A673 (cell line): Measurements from ENCODE around the gene TJAP1. TPM values are rescaled to one million over a fixed set of nuclear protein-coding genes. Genes with fewer than 3 reads are reported as not detected.

ENCODE experiments used
- BruUV-seq: library from RNA; stranded (reverse); fragments of 400-500 nt; replicated peaks from 2 replicates; lab custom pipeline; 2021; lab: Mats Ljungman, UMichigan
- CTCF ChIA-PET: fragments of 300-600 bp; sonication (Branson Sonifier 250); formaldehyde crosslinking; loops from one replicate; lab custom pipeline; 2022; ENCODE audit warnings: antibody characterized with exemption; lab: Charles Lee
- POLR2A ChIA-PET: fragments of 300-600 bp; sonication (Branson Sonifier 250); formaldehyde crosslinking; loops from one replicate; lab custom pipeline; 2022; ENCODE audit warnings: antibody characterized with exemption; ENCODE audit not compliant: low non-redundant PET; lab: Charles Lee
- DNase-seq: peaks from one replicate; pipeline ENCODE4 v3.0.0-alpha.2; 2015; ENCODE audit warnings: low spot score
- H3K27ac ChIP-seq: fragments of 200-600 bp; sonication (generic); 2 replicates; pipeline ENCODE4 v1.5.1; 2016; ENCODE audit warnings: mixed run types, low read depth, mild to moderate bottlenecking, mixed read lengths, antibody characterized with exemption, low read length; ENCODE audit not compliant: poor library complexity, severe bottlenecking
- H3K27me3 ChIP-seq: fragments of 200-600 bp; sonication (generic); replicated peaks from 2 replicates; pipeline ENCODE4 v1.6.1; 2017; ENCODE audit warnings: mixed run types, low read depth, mild to moderate bottlenecking, mixed read lengths, antibody characterized with exemption, low read length; ENCODE audit not compliant: insufficient read depth, poor library complexity
- H3K36me3 ChIP-seq: fragments of 200-600 bp; sonication (generic); 2 replicates; pipeline ENCODE4 v1.6.1; 2016; ENCODE audit warnings: mixed run types, mild to moderate bottlenecking, mixed read lengths, antibody characterized with exemption, low read length; ENCODE audit not compliant: insufficient read depth, poor library complexity, severe bottlenecking
- H3K4me1 ChIP-seq: fragments of 200-600 bp; sonication (generic); 2 replicates; pipeline ENCODE4 v1.6.1; 2017; ENCODE audit warnings: mixed run types, mild to moderate bottlenecking, mixed read lengths, antibody characterized with exemption, low read length; ENCODE audit not compliant: insufficient read depth, poor library complexity, severe bottlenecking
- H3K4me3 ChIP-seq: fragments of 200-600 bp; sonication (generic); 2 replicates; pipeline ENCODE4 v1.5.1; 2016; ENCODE audit warnings: low read depth, mixed run types, mild to moderate bottlenecking, mixed read lengths, low read length; ENCODE audit not compliant: poor library complexity, severe bottlenecking
- H3K9me3 ChIP-seq: fragments of 200-600 bp; sonication (generic); 2 replicates; pipeline ENCODE4 v1.6.1; 2016; ENCODE audit warnings: mixed run types, low read depth, mild to moderate bottlenecking, mixed read lengths, antibody characterized with exemption, low read length; ENCODE audit not compliant: poor library complexity, severe bottlenecking
- EZH2 ChIP-seq: fragments of 200-600 bp; sonication (generic); IDR thresholded peaks from 2 replicates; pipeline ENCODE4 v1.6.1; 2017; ENCODE audit warnings: borderline replicate concordance, low read depth, mild to moderate bottlenecking, mixed read lengths, antibody characterized with exemption, low read length; ENCODE audit not compliant: poor library complexity, severe bottlenecking
- intact Hi-C: fragments of 100-400 bp; cut with micrococcal nuclease; formaldehyde crosslinking; loops from one replicate; pipeline ENCODE4 v1.10.0; 2022; ENCODE audit not compliant: unreplicated experiment
- total RNA-seq: library from RNA; stranded (reverse); gene quantifications from 2 replicates; pipeline ENCODE4 v1.2.3, GENCODE V29; 2021
- TF ChIP-seq, protein P1 (sequence below): fragments of 300-800, 200-600 bp; sonication (generic); conservative IDR thresholded peaks from 2 replicates; pipeline ENCODE4 v1.5.1; 2017; ENCODE audit warnings: low read depth, mild to moderate bottlenecking, antibody characterized with exemption, low read length, moderate library complexity, mixed read lengths

The TJAP1 gene
- total RNA-seq, 1 experiment from 2014 or later: 46.0 TPM

- BruUV-seq: no TSS peak
- Histone ChIP-seq H3K27ac (no peak overlapping the region), H3K27me3 (no peaks in the 10 kb centered on the region), H3K36me3 (peaks cover 6% of the 10 kb centered on the region), H3K4me3 (no peak overlapping the region), H3K4me1 (peaks cover 5% of the 10 kb centered on the region), H3K9me3 (no peaks in the 10 kb centered on the region)
- CTCF ChIA-PET: no interaction called here
- no peak for TF ChIP-seq EZH2
- TF ChIP-seq, protein P1, sequence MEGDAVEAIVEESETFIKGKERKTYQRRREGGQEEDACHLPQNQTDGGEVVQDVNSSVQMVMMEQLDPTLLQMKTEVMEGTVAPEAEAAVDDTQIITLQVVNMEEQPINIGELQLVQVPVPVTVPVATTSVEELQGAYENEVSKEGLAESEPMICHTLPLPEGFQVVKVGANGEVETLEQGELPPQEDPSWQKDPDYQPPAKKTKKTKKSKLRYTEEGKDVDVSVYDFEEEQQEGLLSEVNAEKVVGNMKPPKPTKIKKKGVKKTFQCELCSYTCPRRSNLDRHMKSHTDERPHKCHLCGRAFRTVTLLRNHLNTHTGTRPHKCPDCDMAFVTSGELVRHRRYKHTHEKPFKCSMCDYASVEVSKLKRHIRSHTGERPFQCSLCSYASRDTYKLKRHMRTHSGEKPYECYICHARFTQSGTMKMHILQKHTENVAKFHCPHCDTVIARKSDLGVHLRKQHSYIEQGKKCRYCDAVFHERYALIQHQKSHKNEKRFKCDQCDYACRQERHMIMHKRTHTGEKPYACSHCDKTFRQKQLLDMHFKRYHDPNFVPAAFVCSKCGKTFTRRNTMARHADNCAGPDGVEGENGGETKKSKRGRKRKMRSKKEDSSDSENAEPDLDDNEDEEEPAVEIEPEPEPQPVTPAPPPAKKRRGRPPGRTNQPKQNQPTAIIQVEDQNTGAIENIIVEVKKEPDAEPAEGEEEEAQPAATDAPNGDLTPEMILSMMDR: no peak
- intact Hi-C loops: no loop called here
- no peak for DNase-seq
- POLR2A ChIA-PET: no interaction called here
Measured at GRCh38 chr6:43432009-43432945, 45.1 kb upstream of the TJAP1 start.

- CTCF ChIA-PET: no interaction called here
- H3K9me3 ChIP-seq: no peaks in the 10 kb centered on the region
- intact Hi-C loops: no loop called here
Measured at GRCh38 chr6:43433148-43433547, 44.2 kb upstream of the TJAP1 start.

DNA sequence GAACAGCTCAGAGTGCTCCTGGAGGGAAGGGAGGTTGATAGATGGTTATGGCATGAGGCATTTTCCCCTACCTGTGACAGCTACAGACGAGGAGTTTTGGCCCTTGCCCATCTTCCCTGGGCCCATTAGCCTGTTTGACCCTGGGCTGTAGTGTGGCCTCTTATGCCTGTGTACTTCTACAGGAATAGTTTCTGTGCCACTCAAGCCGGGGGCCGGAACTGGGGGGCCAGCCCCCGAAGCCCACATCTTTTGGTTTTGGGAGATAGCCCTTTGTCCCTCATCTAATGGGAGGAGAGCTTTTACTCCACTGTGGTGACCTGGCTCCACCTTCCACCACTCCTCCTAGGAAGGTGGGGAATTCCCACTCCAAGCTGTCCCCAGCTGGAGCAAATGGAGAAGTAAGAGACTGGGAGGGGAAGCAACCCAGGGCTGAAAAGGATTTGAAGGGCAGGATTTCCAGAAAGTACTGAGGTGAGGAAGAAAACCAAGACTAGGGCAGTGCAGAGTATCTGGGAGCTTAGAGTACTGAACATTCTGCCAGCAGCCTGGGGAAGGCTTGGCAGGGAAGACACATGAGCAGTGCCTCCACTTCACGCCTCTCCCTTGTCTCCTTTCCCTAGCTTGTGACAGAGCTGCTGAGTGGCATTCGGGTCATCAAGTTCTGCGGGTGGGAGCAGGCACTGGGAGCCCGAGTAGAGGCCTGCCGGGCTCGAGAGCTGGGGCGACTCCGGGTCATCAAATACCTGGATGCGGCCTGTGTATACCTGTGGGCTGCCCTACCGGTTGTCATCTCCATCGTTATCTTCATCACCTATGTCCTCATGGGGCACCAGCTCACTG is 43.1 kb upstream of the TJAP1 start:
- peaks cover 6% of the 10 kb centered on the region for H3K36me3 ChIP-seq
- TF ChIP-seq, protein P1: no peak
- TF ChIP-seq EZH2: no peak
- no TSS peak for BruUV-seq
- H3K27ac ChIP-seq: no peak overlapping the region
- no peaks in the 10 kb centered on the region for H3K9me3 ChIP-seq
- intact Hi-C loops: no loop called here
- ChIA-PET CTCF (interaction anchor here (1.0 kb wide), 1 partner anchor 291 kb away, joined by 3 read pairs; no protein-coding TSS in a partner anchor), POLR2A (interaction anchor here (0.6 kb wide), 1 partner anchor 850 kb away, joined by 4 read pairs; no protein-coding TSS in a partner anchor)
- H3K4me3 ChIP-seq: no peak overlapping the region
- H3K4me1 ChIP-seq: no peaks in the 10 kb centered on the region
- no peaks in the 10 kb centered on the region for H3K27me3 ChIP-seq
- no peak for DNase-seq

More at GRCh38 chr6:43433148-43433547, 44.2 kb upstream of the TJAP1 start:
- Histone ChIP-seq H3K36me3 (peaks cover 6% of the 10 kb centered on the region), H3K4me3 (no peak overlapping the region), H3K27ac (no peak overlapping the region), H3K4me1 (peaks cover 5% of the 10 kb centered on the region), H3K27me3 (no peaks in the 10 kb centered on the region)
- POLR2A ChIA-PET: interaction anchor here (0.6 kb wide), 1 partner anchor 47 kb away, joined by 3 read pairs; no protein-coding TSS in a partner anchor
- DNase-seq: no peak
- TF ChIP-seq, protein P1: no peak
- TF ChIP-seq EZH2: no peak
- no TSS peak for BruUV-seq
